GM12878 (cell line): Measurements from ENCODE around the gene NACC1. TPM values are rescaled to one million over a fixed set of nuclear protein-coding genes. Genes with fewer than 3 reads are reported as not detected.
A peak's percentile ranks its signal among the peaks of the same experiment; 100 is the strongest.

Experiments
- ASH2L ChIP-seq: fragments of 300-600, 200-600 bp; sonication (generic); IDR thresholded peaks from 2 replicates; pipeline ENCODE4 v1.6.1; 2017; ENCODE audit warnings: low read depth, mild to moderate bottlenecking, borderline replicate concordance
- CBX5 ChIP-seq: sonication (generic); IDR thresholded peaks from 2 replicates; pipeline ENCODE4 v1.6.1; 2016; ENCODE audit warnings: low read depth, moderate library complexity, mild to moderate bottlenecking, inconsistent platforms
- CHD1 ChIP-seq: IDR thresholded peaks from 2 replicates; pipeline ENCODE4 v1.6.1; 2012; ENCODE audit warnings: low read depth, low read length, improper control_type of control experiment
- DPF2 ChIP-seq: fragments of 450-650 bp; IDR thresholded peaks from 2 replicates; pipeline ENCODE4 v1.6.1; 2017; ENCODE audit warnings: mild to moderate bottlenecking
- EP300 ChIP-seq, 2 experiments: fragments of 150-350 bp in 1 of 2; IDR thresholded peaks; 2 replicates each; pipeline ENCODE4 v1.6.1; 2011 to 2012; ENCODE audit warnings: low read depth in 2 of 2, low read length in 2 of 2, borderline replicate concordance in 1 of 2, improper control_type of control experiment in 1 of 2, inconsistent platforms in 1 of 2; ENCODE audit not compliant: control insufficient read depth in 1 of 2
- FOS ChIP-seq: IDR thresholded peaks from 3 replicates; pipeline ENCODE4 v1.6.1; 2011; ENCODE audit warnings: borderline replicate concordance; ENCODE audit not compliant: insufficient read length; ENCODE audit errors: extremely low read depth
- GATAD2B ChIP-seq: fragments of 450-650 bp; conservative IDR thresholded peaks from 2 replicates; pipeline ENCODE4 v1.6.1; 2017; ENCODE audit warnings: low read depth, mild to moderate bottlenecking, moderate library complexity
- HDAC2 ChIP-seq: fragments of 200-600 bp; sonication (generic); IDR thresholded peaks from 2 replicates; pipeline ENCODE4 v1.6.1; 2017
- HDGF ChIP-seq: fragments of 450-650 bp; IDR thresholded peaks from 2 replicates; pipeline ENCODE4 v1.6.1; 2016; ENCODE audit warnings: antibody characterized with exemption
- IKZF1 ChIP-seq: fragments of 450-650 bp; conservative IDR thresholded peaks from 2 replicates; pipeline ENCODE4 v1.6.1; 2017; ENCODE audit warnings: antibody characterized with exemption, mild to moderate bottlenecking
- IKZF2 ChIP-seq, 2 experiments: fragments of 450-650 bp; IDR thresholded peaks; 2 replicates each; pipeline ENCODE4 v1.6.1; 2017; ENCODE audit warnings: mild to moderate bottlenecking in 2 of 2, moderate library complexity in 2 of 2
- LARP7 ChIP-seq: fragments of 450-650 bp; IDR thresholded peaks from 2 replicates; pipeline ENCODE4 v1.6.1; 2017; ENCODE audit warnings: mild to moderate bottlenecking
- MTA2 ChIP-seq: fragments of 450-650 bp; IDR thresholded peaks from 2 replicates; pipeline ENCODE4 v1.6.1; 2016; ENCODE audit warnings: low read depth, mild to moderate bottlenecking, moderate library complexity
- NFYB ChIP-seq: IDR thresholded peaks from 2 replicates; pipeline ENCODE4 v1.6.1; 2011; ENCODE audit warnings: low read depth, mild to moderate bottlenecking, low read length, improper control_type of control experiment, moderate library complexity; ENCODE audit not compliant: insufficient read depth
- POLR2A ChIP-seq: IDR thresholded peaks from 2 replicates; pipeline ENCODE4 v1.6.1; 2011; ENCODE audit warnings: low read depth, mild to moderate bottlenecking, low read length
- SMAD1 ChIP-seq: fragments of 450-650 bp; IDR thresholded peaks from 2 replicates; pipeline ENCODE4 v1.6.1; 2018; ENCODE audit warnings: mild to moderate bottlenecking, low read depth; ENCODE audit not compliant: partially characterized antibody
- TBL1XR1 ChIP-seq: IDR thresholded peaks from 2 replicates; pipeline ENCODE4 v1.6.1; 2012; ENCODE audit warnings: low read depth, low read length, improper control_type of control experiment
- TCF7 ChIP-seq: IDR thresholded peaks from 2 replicates; pipeline ENCODE4 v1.6.1; 2014; ENCODE audit warnings: antibody characterized with exemption, borderline replicate concordance
- YY1 ChIP-seq: IDR thresholded peaks from 2 replicates; pipeline ENCODE4 v1.6.1; 2011; ENCODE audit warnings: low read depth, mild to moderate bottlenecking, low read length
- ZNF24 ChIP-seq: fragments of 450-650 bp; IDR thresholded peaks from 2 replicates; pipeline ENCODE4 v1.6.1; 2017; ENCODE audit warnings: antibody characterized with exemption, mild to moderate bottlenecking
- ZSCAN29 ChIP-seq: fragments of 450-650 bp; IDR thresholded peaks from 2 replicates; pipeline ENCODE4 v1.6.1; 2017; ENCODE audit warnings: mild to moderate bottlenecking, moderate library complexity
- polyA plus RNA-seq, 11 experiments: library from polyadenylated mRNA; depleted of rRNA in 4 of 11; unstranded in 6 of 11; stranded (reverse) in 5 of 11; fragments of >200 nt; fragmentation: Nextera tagmentation in 4 of 11; fragmentation: Illumina TruSeq in 1 of 11; extraction: Ambion mirVana in 4 of 11; extraction: Trizol in 1 of 11; gene quantifications; 1 replicate in 1 of 11; 2 replicates in 10 of 11; pipeline versions ENCODE4 v1.2.1 to v1.2.3, GENCODE V29; 2011 to 2016; ENCODE audit warnings: inconsistent platforms in 2 of 11, missing spikeins in 2 of 11, low read depth in 1 of 11
- total RNA-seq, 4 experiments: library from RNA; depleted of rRNA in 3 of 4; stranded (reverse); fragments of >200 nt in 3 of 4; fragmentation: Illumina TruSeq in 1 of 4; extraction: Trizol in 1 of 4; gene quantifications; 2 replicates each; pipeline versions ENCODE4 v1.2.1 to v1.2.3, GENCODE V29; 2013 to 2021
- TF ChIP-seq, protein P1 (sequence below): IDR thresholded peaks from 2 replicates; pipeline ENCODE4 v1.6.1; 2012; ENCODE audit warnings: low read depth, low read length, improper control_type of control experiment
- TF ChIP-seq, protein P2 (sequence below): fragments of 450-650 bp; IDR thresholded peaks from 2 replicates; pipeline ENCODE4 v1.6.1; 2016; ENCODE audit warnings: mild to moderate bottlenecking, moderate library complexity, borderline replicate concordance
- TF ChIP-seq, protein P3 (sequence below): fragments of 450-650 bp; IDR thresholded peaks from 2 replicates; pipeline ENCODE4 v1.6.1; 2016; ENCODE audit warnings: mild to moderate bottlenecking
- TF ChIP-seq, protein P4 (sequence below): IDR thresholded peaks from 2 replicates; pipeline ENCODE4 v1.6.1; 2011; ENCODE audit warnings: mild to moderate bottlenecking, low read depth, low read length, moderate library complexity; ENCODE audit not compliant: insufficient replicate concordance

The NACC1 gene
- total and polyA plus RNA-seq, 10 of the 15 experiments (the other 5 are each of a cell fraction or from before 2014, with no cell fraction given) = 0.18 to 120 (median 19.2) TPM

DNA sequence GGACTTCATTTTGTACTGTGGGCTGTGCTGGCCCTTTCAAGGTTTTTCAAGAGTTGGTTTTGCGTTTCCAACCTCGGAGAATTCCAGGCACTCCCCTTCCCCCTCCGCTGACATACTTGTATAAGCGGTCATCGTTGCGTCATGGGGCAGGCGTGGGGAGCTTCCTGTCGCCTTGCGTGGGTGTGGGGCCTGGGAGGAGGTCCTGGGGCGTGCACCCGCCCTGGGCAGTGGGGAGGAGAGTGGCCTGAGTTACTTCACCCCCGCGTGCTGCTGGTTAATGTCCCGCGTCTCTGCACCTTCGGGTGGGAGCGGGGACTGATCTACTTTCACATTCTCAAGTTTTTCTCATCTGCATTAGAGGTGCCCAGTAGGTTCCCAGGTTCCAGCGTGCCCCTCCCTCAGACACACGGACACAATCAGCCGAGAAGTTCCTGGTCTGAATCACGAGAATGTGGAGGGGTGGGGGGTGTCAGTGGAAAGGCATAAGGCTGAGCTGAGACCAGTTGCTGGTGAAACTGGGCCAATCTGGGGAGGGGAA, 36.2 kb downstream of the NACC1 start (continued):
- TF ChIP-seq, protein P1, sequence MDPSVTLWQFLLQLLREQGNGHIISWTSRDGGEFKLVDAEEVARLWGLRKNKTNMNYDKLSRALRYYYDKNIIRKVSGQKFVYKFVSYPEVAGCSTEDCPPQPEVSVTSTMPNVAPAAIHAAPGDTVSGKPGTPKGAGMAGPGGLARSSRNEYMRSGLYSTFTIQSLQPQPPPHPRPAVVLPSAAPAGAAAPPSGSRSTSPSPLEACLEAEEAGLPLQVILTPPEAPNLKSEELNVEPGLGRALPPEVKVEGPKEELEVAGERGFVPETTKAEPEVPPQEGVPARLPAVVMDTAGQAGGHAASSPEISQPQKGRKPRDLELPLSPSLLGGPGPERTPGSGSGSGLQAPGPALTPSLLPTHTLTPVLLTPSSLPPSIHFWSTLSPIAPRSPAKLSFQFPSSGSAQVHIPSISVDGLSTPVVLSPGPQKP = peak; percentile 45; the same call in 1 of the 2 replicates
- TF ChIP-seq, protein P2, sequence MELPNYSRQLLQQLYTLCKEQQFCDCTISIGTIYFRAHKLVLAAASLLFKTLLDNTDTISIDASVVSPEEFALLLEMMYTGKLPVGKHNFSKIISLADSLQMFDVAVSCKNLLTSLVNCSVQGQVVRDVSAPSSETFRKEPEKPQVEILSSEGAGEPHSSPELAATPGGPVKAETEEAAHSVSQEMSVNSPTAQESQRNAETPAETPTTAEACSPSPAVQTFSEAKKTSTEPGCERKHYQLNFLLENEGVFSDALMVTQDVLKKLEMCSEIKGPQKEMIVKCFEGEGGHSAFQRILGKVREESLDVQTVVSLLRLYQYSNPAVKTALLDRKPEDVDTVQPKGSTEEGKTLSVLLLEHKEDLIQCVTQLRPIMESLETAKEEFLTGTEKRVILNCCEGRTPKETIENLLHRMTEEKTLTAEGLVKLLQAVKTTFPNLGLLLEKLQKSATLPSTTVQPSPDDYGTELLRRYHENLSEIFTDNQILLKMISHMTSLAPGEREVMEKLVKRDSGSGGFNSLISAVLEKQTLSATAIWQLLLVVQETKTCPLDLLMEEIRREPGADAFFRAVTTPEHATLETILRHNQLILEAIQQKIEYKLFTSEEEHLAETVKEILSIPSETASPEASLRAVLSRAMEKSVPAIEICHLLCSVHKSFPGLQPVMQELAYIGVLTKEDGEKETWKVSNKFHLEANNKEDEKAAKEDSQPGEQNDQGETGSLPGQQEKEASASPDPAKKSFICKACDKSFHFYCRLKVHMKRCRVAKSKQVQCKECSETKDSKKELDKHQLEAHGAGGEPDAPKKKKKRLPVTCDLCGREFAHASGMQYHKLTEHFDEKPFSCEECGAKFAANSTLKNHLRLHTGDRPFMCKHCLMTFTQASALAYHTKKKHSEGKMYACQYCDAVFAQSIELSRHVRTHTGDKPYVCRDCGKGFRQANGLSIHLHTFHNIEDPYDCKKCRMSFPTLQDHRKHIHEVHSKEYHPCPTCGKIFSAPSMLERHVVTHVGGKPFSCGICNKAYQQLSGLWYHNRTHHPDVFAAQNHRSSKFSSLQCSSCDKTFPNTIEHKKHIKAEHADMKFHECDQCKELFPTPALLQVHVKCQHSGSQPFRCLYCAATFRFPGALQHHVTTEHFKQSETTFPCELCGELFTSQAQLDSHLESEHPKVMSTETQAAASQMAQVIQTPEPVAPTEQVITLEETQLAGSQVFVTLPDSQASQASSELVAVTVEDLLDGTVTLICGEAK = peak; percentile 38; the same call in 1 of the 2 replicates
- TF ChIP-seq HDGF (peak; percentile 40; the same call in 1 of the 2 replicates), CHD1 (peak; percentile 74; the same call in 1 of the 2 replicates), HDAC2 (no peak), YY1 (peak; percentile 52; the same call in 1 of the 2 replicates), SMAD1 (peak; percentile 73), POLR2A (peak; percentile 68; the same call in 1 of the 2 replicates), GATAD2B (peak; percentile 54), ZSCAN29 (0 out of 2 replicates have a peak, but pooled peaks have one; percentile 50), ZNF24 (peak; percentile 21; the same call in 1 of the 2 replicates), LARP7 (peak; percentile 55; the same call in 1 of the 2 replicates), DPF2 (peak; percentile 37; the same call in 1 of the 2 replicates), EP300 (IDR thresholded peaks at IDR 0.05; ENCODE audit: borderline replicate concordance in 1 of 2, control insufficient read depth in 1 of 2, low read depth in 2 of 2, low read length in 2 of 2) (peak; percentile 30 to 42; a peak in 1 of 4 replicates), CBX5 (no peak), TBL1XR1 (peak; percentile 79), MTA2 (no peak), NFYB (no peak), IKZF2 (IDR thresholded peaks at IDR 0.05) (peak in 1 of 2 experiments; percentile 72), ASH2L (no peak), FOS (no peak), TCF7 (no peak), IKZF1 (no peak; the same call in 1 of the 2 replicates)
- TF ChIP-seq, protein P3, sequence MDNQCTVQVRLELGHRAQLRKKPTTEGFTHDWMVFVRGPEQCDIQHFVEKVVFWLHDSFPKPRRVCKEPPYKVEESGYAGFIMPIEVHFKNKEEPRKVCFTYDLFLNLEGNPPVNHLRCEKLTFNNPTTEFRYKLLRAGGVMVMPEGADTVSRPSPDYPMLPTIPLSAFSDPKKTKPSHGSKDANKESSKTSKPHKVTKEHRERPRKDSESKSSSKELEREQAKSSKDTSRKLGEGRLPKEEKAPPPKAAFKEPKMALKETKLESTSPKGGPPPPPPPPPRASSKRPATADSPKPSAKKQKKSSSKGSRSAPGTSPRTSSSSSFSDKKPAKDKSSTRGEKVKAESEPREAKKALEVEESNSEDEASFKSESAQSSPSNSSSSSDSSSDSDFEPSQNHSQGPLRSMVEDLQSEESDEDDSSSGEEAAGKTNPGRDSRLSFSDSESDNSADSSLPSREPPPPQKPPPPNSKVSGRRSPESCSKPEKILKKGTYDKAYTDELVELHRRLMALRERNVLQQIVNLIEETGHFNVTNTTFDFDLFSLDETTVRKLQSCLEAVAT = peak; percentile 97
- TF ChIP-seq, protein P4, sequence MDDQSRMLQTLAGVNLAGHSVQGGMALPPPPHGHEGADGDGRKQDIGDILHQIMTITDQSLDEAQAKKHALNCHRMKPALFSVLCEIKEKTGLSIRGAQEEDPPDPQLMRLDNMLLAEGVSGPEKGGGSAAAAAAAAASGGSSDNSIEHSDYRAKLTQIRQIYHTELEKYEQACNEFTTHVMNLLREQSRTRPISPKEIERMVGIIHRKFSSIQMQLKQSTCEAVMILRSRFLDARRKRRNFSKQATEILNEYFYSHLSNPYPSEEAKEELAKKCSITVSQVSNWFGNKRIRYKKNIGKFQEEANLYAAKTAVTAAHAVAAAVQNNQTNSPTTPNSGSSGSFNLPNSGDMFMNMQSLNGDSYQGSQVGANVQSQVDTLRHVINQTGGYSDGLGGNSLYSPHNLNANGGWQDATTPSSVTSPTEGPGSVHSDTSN = no peak
